H1 (cell line): Measurements from ENCODE around the gene PTEN. TPM values are rescaled to one million over a fixed set of nuclear protein-coding genes. Genes with fewer than 3 reads are reported as not detected.

Experiments
- CTCF ChIA-PET: fragments of 300-600 bp; sonication (Branson Sonifier 250); formaldehyde crosslinking; loops from one replicate; lab custom pipeline; 2021; ENCODE audit not compliant: partially characterized antibody; lab: Charles Lee
- POLR2A ChIA-PET: fragments of 300-600 bp; sonication (Branson Sonifier 250); formaldehyde crosslinking; loops from one replicate; lab custom pipeline; 2021; ENCODE audit warnings: inconsistent platforms; ENCODE audit not compliant: partially characterized antibody; lab: Charles Lee
- DNase-seq, 2 experiments: peaks; one replicate each; pipeline versions ENCODE4 v3.0.0 to v3.0.0-alpha.2; 2010 to 2022; ENCODE audit warnings: low spot score in 2 of 2, low read depth in 1 of 2, mixed read lengths in 1 of 2
- FAIRE-seq: peaks from 2 replicates; lab custom pipeline; 2011; peaks lifted over from hg19 to GRCh38; lab: Jason Lieb, UNC
- H2AFZ ChIP-seq: 2 replicates; pipeline ENCODE4 v1.8.1; 2012; ENCODE audit warnings: low read length, inconsistent platforms
- H2AK5ac ChIP-seq: 2 replicates; pipeline ENCODE4 v1.6.1; 2013; ENCODE audit warnings: low read depth, low read length
- H2BK120ac ChIP-seq: replicated peaks from 2 replicates; pipeline ENCODE3; 2013; ENCODE audit warnings: low read depth, low read length, inconsistent platforms
- H2BK12ac ChIP-seq: 2 replicates; pipeline ENCODE4 v1.6.1; 2013; ENCODE audit warnings: low read depth, low read length
- H2BK15ac ChIP-seq: 2 replicates; pipeline ENCODE4 v1.6.1; 2013; ENCODE audit warnings: low read length
- H2BK20ac ChIP-seq: 2 replicates; pipeline ENCODE4 v1.6.1; 2013; ENCODE audit warnings: low read length
- H2BK5ac ChIP-seq: 2 replicates; pipeline ENCODE4 v1.6.1; 2013; ENCODE audit warnings: low read depth, low read length
- H3K14ac ChIP-seq: 2 replicates; pipeline ENCODE4 v1.6.1; 2013; ENCODE audit warnings: inconsistent platforms; ENCODE audit not compliant: insufficient read length
- H3K18ac ChIP-seq: 2 replicates; pipeline ENCODE4 v1.6.1; 2013; ENCODE audit warnings: low read length; ENCODE audit errors: extremely low read depth
- H3K23ac ChIP-seq: 2 replicates; pipeline ENCODE4 v1.6.1; 2013; ENCODE audit warnings: inconsistent platforms; ENCODE audit not compliant: insufficient read length
- H3K23me2 ChIP-seq: 2 replicates; pipeline ENCODE4 v1.6.1; 2013; ENCODE audit warnings: low read depth, low read length
- H3K27ac ChIP-seq: 2 replicates; pipeline ENCODE4 v1.6.1; 2011; ENCODE audit warnings: low read depth, low read length, inconsistent platforms
- H3K27me3 ChIP-seq, 4 experiments: replicated peaks in 1 of 4; 1 replicate in 1 of 4; 2 replicates in 3 of 4; pipeline versions ENCODE4 v1.6.1 to v1.8.1; 2011 to 2013; ENCODE audit warnings: low read length in 3 of 4, mild to moderate bottlenecking in 3 of 4, inconsistent platforms in 2 of 4, mixed read lengths in 2 of 4, moderate library complexity in 1 of 4; ENCODE audit not compliant: control insufficient read depth in 3 of 4, insufficient read depth in 3 of 4; ENCODE audit errors: extremely low read depth in 1 of 4
- H3K36me3 ChIP-seq, 4 experiments: 2 replicates each; pipeline versions ENCODE4 v1.6.1 to v1.8.1; 2011 to 2013; ENCODE audit warnings: mild to moderate bottlenecking in 4 of 4, low read length in 3 of 4, moderate library complexity in 2 of 4, control low read depth in 1 of 4, inconsistent platforms in 1 of 4; ENCODE audit not compliant: insufficient read depth in 4 of 4, control insufficient read depth in 2 of 4
- H3K4ac ChIP-seq: replicated peaks from 2 replicates; pipeline ENCODE3; 2013; ENCODE audit warnings: low read length, low read depth, mixed read lengths, inconsistent platforms; ENCODE audit not compliant: insufficient read length
- H3K4me1 ChIP-seq, 4 experiments: replicated peaks in 1 of 4; 1 replicate in 1 of 4; 2 replicates in 3 of 4; pipeline versions ENCODE4 v1.6.1 to v1.8.1; 2011 to 2013; ENCODE audit warnings: low read length in 3 of 4, inconsistent platforms in 2 of 4, mixed read lengths in 1 of 4; ENCODE audit not compliant: insufficient read depth in 4 of 4, control insufficient read depth in 3 of 4
- H3K4me2 ChIP-seq, 2 experiments: 2 replicates each; pipeline versions ENCODE4 v1.6.1 to v1.8.1; 2011 to 2013; ENCODE audit warnings: low read depth in 2 of 2, low read length in 2 of 2, control low read depth in 1 of 2, inconsistent platforms in 1 of 2, mild to moderate bottlenecking in 1 of 2; ENCODE audit not compliant: insufficient read depth in 1 of 2
- H3K4me3 ChIP-seq, 4 experiments: fragments of 200-600, 300-600 bp in 1 of 4; sonication (generic), shearing (Covaris generic), sonication (Bioruptor Twin) in 1 of 4; 2 replicates each; pipeline versions ENCODE4 v1.5.1 to v1.8.1; 2011 to 2016; ENCODE audit warnings: low read length in 4 of 4, low read depth in 3 of 4, control low read depth in 2 of 4, inconsistent platforms in 2 of 4, mild to moderate bottlenecking in 2 of 4, mixed read lengths in 1 of 4, moderate library complexity in 1 of 4; ENCODE audit not compliant: insufficient read depth in 2 of 4; ENCODE audit errors: extremely low read depth in 1 of 4
- H3K56ac ChIP-seq: replicated peaks from 2 replicates; pipeline ENCODE3; 2013; ENCODE audit warnings: low read depth, mild to moderate bottlenecking, mixed read lengths, low read length, inconsistent platforms; ENCODE audit not compliant: insufficient read length
- H3K79me1 ChIP-seq: 2 replicates; pipeline ENCODE4 v1.6.1; 2013; ENCODE audit warnings: low read depth, low read length, control low read depth
- H3K79me2 ChIP-seq, 2 experiments: 2 replicates each; pipeline versions ENCODE4 v1.6.1 to v1.8.1; 2012 to 2013; ENCODE audit warnings: low read length in 2 of 2, mild to moderate bottlenecking in 2 of 2, inconsistent platforms in 1 of 2; ENCODE audit not compliant: insufficient read depth in 2 of 2, control insufficient read depth in 1 of 2
- H3K9ac ChIP-seq, 4 experiments: replicated peaks in 1 of 4; 1 replicate in 1 of 4; 2 replicates in 3 of 4; pipeline versions ENCODE4 v1.6.1 to v1.8.1; 2011 to 2013; ENCODE audit warnings: low read depth in 3 of 4, low read length in 3 of 4, control low read depth in 2 of 4, mild to moderate bottlenecking in 2 of 4, moderate library complexity in 2 of 4, inconsistent platforms in 1 of 4; ENCODE audit errors: extremely low read depth in 1 of 4
- H3K9me3 ChIP-seq, 2 experiments: 2 replicates each; pipeline versions ENCODE4 v1.6.1 to v1.8.1; 2012 to 2013; ENCODE audit warnings: mild to moderate bottlenecking in 2 of 2, moderate library complexity in 2 of 2, control low read depth in 1 of 2, inconsistent platforms in 1 of 2, low read depth in 1 of 2, low read length in 1 of 2, mixed read lengths in 1 of 2; ENCODE audit not compliant: insufficient read depth in 2 of 2
- H4K20me1 ChIP-seq, 2 experiments: replicated peaks in 1 of 2; 2 replicates each; pipeline versions ENCODE3 to v1.8.1; 2011 to 2013; ENCODE audit warnings: inconsistent platforms in 2 of 2, low read length in 2 of 2, mild to moderate bottlenecking in 1 of 2; ENCODE audit not compliant: insufficient read depth in 2 of 2, control insufficient read depth in 1 of 2
- H4K5ac ChIP-seq: 2 replicates; pipeline ENCODE4 v1.6.1; 2013; ENCODE audit warnings: low read length, low read depth, mixed read lengths, inconsistent platforms; ENCODE audit not compliant: insufficient read length
- H4K8ac ChIP-seq: 2 replicates; pipeline ENCODE4 v1.8.0; 2013; ENCODE audit warnings: mild to moderate bottlenecking, moderate library complexity, low read length, inconsistent platforms; ENCODE audit not compliant: insufficient read depth; ENCODE audit errors: extremely low read depth
- H4K91ac ChIP-seq: replicated peaks from 2 replicates; pipeline ENCODE3; 2013; ENCODE audit warnings: low read length, mixed read lengths, inconsistent platforms; ENCODE audit not compliant: insufficient read length
- ATF2 ChIP-seq: IDR thresholded peaks from 2 replicates; pipeline ENCODE4 v1.6.1; 2012; ENCODE audit warnings: low read length, inconsistent platforms
- CEBPB ChIP-seq: IDR thresholded peaks from 2 replicates; pipeline ENCODE4 v1.6.1; 2012; ENCODE audit warnings: low read depth, low read length
- EGR1 ChIP-seq: IDR thresholded peaks from 2 replicates; pipeline ENCODE4 v1.6.1; 2011; ENCODE audit warnings: low read depth, low read length, borderline replicate concordance
- EP300 ChIP-seq, 2 experiments: IDR thresholded peaks; 1 replicate in 1 of 2; 2 replicates in 1 of 2; pipeline ENCODE4 v1.6.1; 2011 to 2012; ENCODE audit warnings: low read depth in 2 of 2, low read length in 2 of 2, mild to moderate bottlenecking in 2 of 2, borderline replicate concordance in 1 of 2, inconsistent platforms in 1 of 2, moderate library complexity in 1 of 2
- GABPA ChIP-seq: IDR thresholded peaks from 2 replicates; pipeline ENCODE4 v1.6.1; 2011; ENCODE audit warnings: mild to moderate bottlenecking, low read length, moderate library complexity, borderline replicate concordance; ENCODE audit not compliant: insufficient read depth
- JUN ChIP-seq: IDR thresholded peaks from 2 replicates; pipeline ENCODE4 v1.6.1; 2011; ENCODE audit warnings: low read depth, mild to moderate bottlenecking, improper control_type of control experiment, low read length
- KDM4A ChIP-seq: IDR thresholded peaks from one replicate; pipeline ENCODE4 v1.7.1; 2012; ENCODE audit warnings: low read depth, mild to moderate bottlenecking, moderate library complexity, low read length, inconsistent platforms; ENCODE audit not compliant: severe bottlenecking
- PHF8 ChIP-seq: fragments of 200-600 bp; sonication (generic); conservative IDR thresholded peaks from 2 replicates; pipeline ENCODE4 v1.7.1; 2012; ENCODE audit warnings: low read depth, mild to moderate bottlenecking, inconsistent platforms, low read length, moderate library complexity
- POLR2AphosphoS5 ChIP-seq: IDR thresholded peaks from 2 replicates; pipeline ENCODE4 v1.6.1; 2011; ENCODE audit warnings: low read depth, low read length
- RBBP5 ChIP-seq: IDR thresholded peaks from 2 replicates; pipeline ENCODE4 v1.7.1; 2012; ENCODE audit warnings: low read depth, mild to moderate bottlenecking, inconsistent platforms, low read length, moderate library complexity, borderline replicate concordance
- SIN3A ChIP-seq, 2 experiments: IDR thresholded peaks in 1 of 2; conservative IDR thresholded peaks in 1 of 2; 2 replicates each; pipeline ENCODE4 v1.6.1; 2011 to 2012; ENCODE audit warnings: low read length in 2 of 2, improper control_type of control experiment in 1 of 2, low read depth in 1 of 2, mild to moderate bottlenecking in 1 of 2
- SIRT6 ChIP-seq: IDR thresholded peaks from one replicate; pipeline ENCODE4 v1.7.1; 2012; ENCODE audit warnings: low read length, inconsistent platforms
- TCF12 ChIP-seq: IDR thresholded peaks from 2 replicates; pipeline ENCODE4 v1.6.1; 2011; ENCODE audit warnings: low read depth, mild to moderate bottlenecking, low read length
- TEAD4 ChIP-seq: IDR thresholded peaks from 2 replicates; pipeline ENCODE4 v1.6.1; 2012; ENCODE audit warnings: low read depth, low read length, inconsistent platforms, mixed read lengths
- polyA plus RNA-seq, 7 experiments: library from polyadenylated mRNA; depleted of rRNA in 3 of 7; stranded (reverse) in 5 of 7; unstranded in 2 of 7; fragments of >200 nt in 5 of 7; fragments of 200-250 nt in 2 of 7; gene quantifications; 1 replicate in 5 of 7; 2 replicates in 1 of 7; 4 replicates in 1 of 7; pipeline versions ENCODE4 v1.2.1 to v1.2.3, GENCODE V29; 2011 to 2013; ENCODE audit warnings: missing spikeins in 2 of 7, mixed read lengths in 2 of 7
- total RNA-seq: library from RNA; stranded (reverse); fragmentation: NEBNext Ultra II Directional; extraction: Animal tissue kit (Norgen Biotek cat#: 25700); gene quantifications from 2 replicates; pipeline ENCODE4 v1.2.1, GENCODE V29; 2021

Gene PTEN
- total and polyA plus RNA-seq, 2 of the 8 experiments (the other 6 are each of a cell fraction or from before 2014, with no cell fraction given): 6.3 to 48.7 TPM

- Histone ChIP-seq H2BK120ac (no peak overlapping the region), H3K79me2 (peaks cover 0 to 88% of the 10 kb centered on the region in 2 experiments; a peak in 2 of 4 replicates), H4K8ac (no peak overlapping the region), H3K4me2 (no peak overlapping the region), H2BK5ac (no peak overlapping the region), H3K56ac (no peak overlapping the region), H3K9me3 (no peaks in the 10 kb centered on the region), H3K36me3 (peaks cover 0 to 18% (median 0%) of the 10 kb centered on the region in 4 experiments; a peak in 1 of 8 replicates)
- FAIRE-seq: no peak
- DNase-seq: no peak
- TF ChIP-seq GABPA (no peak), PHF8 (no peak), SIRT6 (no peak), CEBPB (no peak), JUN (no peak), SIN3A (conservative IDR thresholded peaks at IDR 0.05 in 1 of 2, IDR thresholded peaks at IDR 0.05 in 1 of 2; ENCODE audit: low read depth in 1 of 2, low read length in 2 of 2) (no peak), TEAD4 (no peak), KDM4A (no peak), TCF12 (no peak), RBBP5 (no peak), ATF2 (no peak), EGR1 (no peak), EP300 (IDR thresholded peaks at IDR 0.05; ENCODE audit: borderline replicate concordance in 1 of 2, low read depth in 2 of 2, low read length in 2 of 2) (no peak), POLR2AphosphoS5 (no peak)
- TF ChIP-seq, all 59 proteins: peak for 0
- H3K79me1 ChIP-seq: no peaks in the 10 kb centered on the region
- H3K4me3 ChIP-seq: no peak overlapping the region
- H4K91ac ChIP-seq: no peak overlapping the region
- H3K27me3 ChIP-seq: no peaks in the 10 kb centered on the region
- ChIA-PET POLR2A (interaction anchor here (1.3 kb wide), 1 partner anchor 18 kb away, joined by 4 read pairs; no protein-coding TSS in a partner anchor), CTCF (no interaction called here)
- H3K18ac ChIP-seq: no peak overlapping the region
- H2BK20ac ChIP-seq: no peak overlapping the region
- no peak overlapping the region for H2BK15ac ChIP-seq
- H3K27ac ChIP-seq: no peak overlapping the region
- H4K5ac ChIP-seq: no peak overlapping the region
- H4K20me1 ChIP-seq: no peaks in the 10 kb centered on the region
- H3K14ac ChIP-seq: no peak overlapping the region
- no peak overlapping the region for H2BK12ac ChIP-seq
- no peak overlapping the region for H2AFZ ChIP-seq
- H3K9ac ChIP-seq: no peak overlapping the region
- no peak overlapping the region for H3K23ac ChIP-seq
- H3K4me1 ChIP-seq: peaks cover 0 to 2% (median 0%) of the 10 kb centered on the region in 4 experiments; a peak in 1 of 7 replicates
- H3K23me2 ChIP-seq: no peaks in the 10 kb centered on the region
- no peak overlapping the region for H3K4ac ChIP-seq
- H2AK5ac ChIP-seq: no peak overlapping the region
These were observed 16.9 kb downstream of the PTEN start for GRCh38 chr10:87880336-87880735.
